CD4-positive, CD25-positive, alpha-beta regulatory T cell (primary cell): ENCODE measurements around the gene CLDN11. TPM values are rescaled to one million over a fixed set of nuclear protein-coding genes. Genes with fewer than 3 reads are reported as not detected.

Experiments used
- ATAC-seq, 2 donors: fragments of 150-1000 bp; cut with Tn5 transposase; one replicate each; pipeline ENCODE4 v1.10.0; 2021; ENCODE audit warnings: low read depth in 2 of 2, moderate number of reproducible peaks in 2 of 2, moderate library complexity in 1 of 2
- DNase-seq, 3 donors: peaks; one replicate each; pipeline versions ENCODE4 v3.0.0 to v3.0.0-alpha.2; 2012 to 2022; ENCODE audit warnings: mixed read lengths in 1 of 3
- H3K27ac ChIP-seq: one replicate; pipeline ENCODE4 v1.7.0; 2013; ENCODE audit warnings: mild to moderate bottlenecking, low read length; ENCODE audit not compliant: insufficient read depth, poor library complexity, severe bottlenecking
- H3K27me3 ChIP-seq: one replicate; pipeline ENCODE4 v1.7.0; 2013; ENCODE audit warnings: low read length; ENCODE audit not compliant: control insufficient read depth, insufficient read depth
- H3K36me3 ChIP-seq: one replicate; pipeline ENCODE4 v1.7.0; 2013; ENCODE audit warnings: mild to moderate bottlenecking, low read length, moderate library complexity; ENCODE audit not compliant: control insufficient read depth, insufficient read depth
- H3K4me1 ChIP-seq: 2 replicates; pipeline ENCODE4 v1.7.0; 2013; ENCODE audit warnings: mild to moderate bottlenecking, low read length; ENCODE audit not compliant: insufficient read depth, control insufficient read depth, poor library complexity, severe bottlenecking
- H3K4me3 ChIP-seq: one replicate; pipeline ENCODE4 v1.7.0; 2013; ENCODE audit warnings: low read depth, mild to moderate bottlenecking, low read length, moderate library complexity
- H3K9me3 ChIP-seq, 2 experiments: 1 replicate in 1 of 2; 2 replicates in 1 of 2; pipeline ENCODE4 v1.7.0; 2013; ENCODE audit warnings: low read length in 2 of 2, mild to moderate bottlenecking in 1 of 2, moderate library complexity in 1 of 2; ENCODE audit not compliant: control insufficient read depth in 2 of 2
- H3K27ac Mint-ChIP-seq, 3 donors: one replicate each; pipeline ENCODE4 v1.8.0; 2020 to 2022; ENCODE audit warnings: mild to moderate bottlenecking in 3 of 3, mixed read lengths in 3 of 3, moderate library complexity in 2 of 3
- H3K27me3 Mint-ChIP-seq: one replicate; pipeline ENCODE4 v1.8.0; 2022; ENCODE audit warnings: mild to moderate bottlenecking, mixed read lengths
- H3K36me3 Mint-ChIP-seq: one replicate; pipeline ENCODE4 v1.8.0; 2020; ENCODE audit warnings: mixed read lengths
- H3K4me1 Mint-ChIP-seq, 4 donors: one replicate each; pipeline ENCODE4 v1.8.0; 2020 to 2022; ENCODE audit warnings: mixed read lengths in 4 of 4, mild to moderate bottlenecking in 1 of 4
- H3K4me3 Mint-ChIP-seq, 4 donors: one replicate each; pipeline ENCODE4 v1.8.0; 2020 to 2022; ENCODE audit warnings: mild to moderate bottlenecking in 4 of 4, mixed read lengths in 4 of 4, moderate library complexity in 3 of 4
- H3K9me3 Mint-ChIP-seq, 7 donors: one replicate each; pipeline ENCODE4 v1.8.0; 2020 to 2022; ENCODE audit warnings: mixed read lengths in 7 of 7, mild to moderate bottlenecking in 3 of 7, moderate library complexity in 2 of 7
- polyA plus RNA-seq, 4 donors: library from polyadenylated mRNA; unstranded; fragments of 300-500 nt; fragmentation: Illumina TruSeq; gene quantifications; one replicate each; pipeline ENCODE4 v1.2.3, GENCODE V29; 2021
- total RNA-seq: library from RNA; stranded (reverse); gene quantifications from one replicate; pipeline ENCODE4 v1.2.3, GENCODE V29; 2022

CLDN11 gene
- total and polyA plus RNA-seq, 5 donors from 2014 or later = not detected

DNA sequence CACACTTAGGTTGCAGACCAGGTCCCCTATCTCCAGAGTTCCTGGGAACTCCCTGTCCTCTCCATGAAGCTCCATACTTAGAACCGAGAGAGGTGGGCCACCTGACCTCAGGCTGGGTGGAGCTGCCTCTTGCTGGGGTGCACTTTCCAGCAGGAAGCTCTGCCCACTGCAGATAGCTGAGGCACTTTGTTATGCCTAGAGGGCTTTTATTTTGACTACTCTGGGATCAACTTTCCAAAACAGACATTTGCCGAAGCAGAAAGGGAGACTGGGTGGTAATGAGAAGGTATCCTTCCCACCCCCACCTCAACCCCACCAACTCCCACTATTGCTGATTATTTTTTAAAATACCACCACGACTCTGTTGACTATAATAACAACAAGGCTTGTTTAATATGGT lies 54.7 kb downstream of the CLDN11 start:
- no peaks in the 10 kb centered on the region for H3K4me1 Mint-ChIP-seq
- H3K36me3 Mint-ChIP-seq = no peaks in the 10 kb centered on the region
- H3K4me1 ChIP-seq = no peaks in the 10 kb centered on the region
- no peak overlapping the region for H3K4me3 Mint-ChIP-seq
- no peak overlapping the region for H3K27ac Mint-ChIP-seq
- no peak overlapping the region for H3K4me3 ChIP-seq
- DNase-seq (no peak), ATAC-seq (no peak)
- no peaks in the 10 kb centered on the region for H3K36me3 ChIP-seq
- peaks cover 27% of the 10 kb centered on the region for H3K27me3 Mint-ChIP-seq
- H3K27me3 ChIP-seq = peaks cover 9% of the 10 kb centered on the region
- peaks cover 0 to 2% (median 0%) of the 10 kb centered on the region in 7 donors for H3K9me3 Mint-ChIP-seq
- no peaks in the 10 kb centered on the region for H3K9me3 ChIP-seq
- H3K27ac ChIP-seq = no peak overlapping the region

- no peaks in the 10 kb centered on the region for H3K36me3 Mint-ChIP-seq
- peaks cover 0 to 2% (median 0%) of the 10 kb centered on the region in 7 donors for H3K9me3 Mint-ChIP-seq
- Histone ChIP-seq H3K4me1 (no peaks in the 10 kb centered on the region), H3K36me3 (no peaks in the 10 kb centered on the region), H3K4me3 (no peak overlapping the region), H3K27ac (no peak overlapping the region), H3K27me3 (peaks cover 9% of the 10 kb centered on the region), H3K9me3 (no peaks in the 10 kb centered on the region)
- H3K27me3 Mint-ChIP-seq = peaks cover 19% of the 10 kb centered on the region
- no peak overlapping the region for H3K27ac Mint-ChIP-seq
- no peak for DNase-seq
- H3K4me3 Mint-ChIP-seq = no peak overlapping the region
- ATAC-seq = no peak
- H3K4me1 Mint-ChIP-seq = no peaks in the 10 kb centered on the region
Observed at GRCh38 chr3:170475092-170475685, 56.5 kb downstream of the CLDN11 start.

GRCh38 chr3:170476291-170476690 lies 57.6 kb downstream of the CLDN11 start:
- no peak overlapping the region for H3K27ac Mint-ChIP-seq
- ATAC-seq = no peak
- peaks cover 16% of the 10 kb centered on the region for H3K27me3 Mint-ChIP-seq

GRCh38 chr3:170477395-170477794 lies 58.7 kb downstream of the CLDN11 start:
- H3K36me3 ChIP-seq = no peaks in the 10 kb centered on the region
- H3K4me1 ChIP-seq = no peaks in the 10 kb centered on the region
- Mint-ChIP-seq H3K27ac (no peak overlapping the region), H3K4me3 (no peak overlapping the region), H3K27me3 (peaks cover 16% of the 10 kb centered on the region), H3K4me1 (no peaks in the 10 kb centered on the region), H3K9me3 (no peaks in the 10 kb centered on the region), H3K36me3 (no peaks in the 10 kb centered on the region)
- no peak overlapping the region for H3K4me3 ChIP-seq
- no peaks in the 10 kb centered on the region for H3K9me3 ChIP-seq
- no peak for ATAC-seq
- H3K27ac ChIP-seq = no peak overlapping the region
- peaks cover 5% of the 10 kb centered on the region for H3K27me3 ChIP-seq
- no peak for DNase-seq

More at GRCh38 chr3:170476291-170476690, 57.6 kb downstream of the CLDN11 start:
- no peaks in the 10 kb centered on the region for H3K9me3 Mint-ChIP-seq
- Histone ChIP-seq H3K36me3 (no peaks in the 10 kb centered on the region), H3K27ac (no peak overlapping the region), H3K4me3 (no peak overlapping the region), H3K9me3 (no peaks in the 10 kb centered on the region), H3K27me3 (peaks cover 5% of the 10 kb centered on the region), H3K4me1 (no peaks in the 10 kb centered on the region)
- H3K36me3 Mint-ChIP-seq = no peaks in the 10 kb centered on the region
- H3K4me1 Mint-ChIP-seq = no peaks in the 10 kb centered on the region
- DNase-seq = no peak
- H3K4me3 Mint-ChIP-seq = no peak overlapping the region

DNA sequence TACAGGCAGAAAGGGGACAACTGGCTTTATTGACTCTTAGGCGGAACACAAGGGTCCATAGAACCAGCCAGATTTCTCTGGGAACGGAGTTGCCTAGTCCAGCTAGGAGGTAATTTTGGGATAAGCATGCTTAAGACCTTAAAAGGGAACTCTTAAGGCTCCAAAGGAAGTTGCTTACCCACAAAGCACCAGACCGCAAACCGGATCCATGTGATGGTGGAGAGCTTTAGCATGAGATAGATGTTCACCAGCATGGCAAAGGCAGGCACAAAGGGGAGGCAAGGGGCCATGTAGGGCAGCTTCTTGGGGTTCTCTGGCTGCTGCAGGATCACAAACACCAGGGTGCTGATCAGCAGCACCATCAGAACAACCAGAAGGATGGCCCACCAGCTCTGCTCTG lies 61.4 kb downstream of the CLDN11 start:
- ATAC-seq = no peak
- H3K27ac ChIP-seq = no peak overlapping the region
- no peaks in the 10 kb centered on the region for H3K9me3 ChIP-seq
- Mint-ChIP-seq H3K27ac (no peak overlapping the region), H3K36me3 (no peaks in the 10 kb centered on the region), H3K4me1 (no peaks in the 10 kb centered on the region), H3K9me3 (peaks cover 0 to 1% (median 0%) of the 10 kb centered on the region in 7 donors), H3K27me3 (peaks cover 12% of the 10 kb centered on the region), H3K4me3 (no peak overlapping the region)
- H3K4me1 ChIP-seq = no peaks in the 10 kb centered on the region
- DNase-seq = no peak
- no peak overlapping the region for H3K4me3 ChIP-seq
- H3K27me3 ChIP-seq = no peaks in the 10 kb centered on the region
- no peaks in the 10 kb centered on the region for H3K36me3 ChIP-seq

DNA sequence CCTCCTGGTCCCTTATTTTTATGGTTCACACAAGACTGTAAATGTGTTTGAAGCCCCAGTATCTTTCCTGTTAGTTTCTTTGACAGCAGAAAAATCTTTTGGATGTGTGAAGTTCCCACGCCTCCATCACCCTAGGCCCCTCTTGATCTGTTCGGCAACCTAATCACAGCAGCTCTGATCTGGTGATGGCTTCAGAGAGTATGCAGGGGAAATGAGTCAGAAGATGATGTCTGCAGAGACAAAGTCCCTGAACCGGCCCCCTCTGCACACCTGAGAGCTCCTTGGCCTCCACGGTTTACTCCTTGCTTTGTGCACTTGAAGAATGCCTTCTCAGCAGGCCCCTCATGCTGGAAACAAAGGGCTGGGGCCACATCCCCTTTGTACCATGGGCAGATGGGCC lies 63.5 kb downstream of the CLDN11 start:
- DNase-seq (no peak), ATAC-seq (no peak)
- H3K9me3 Mint-ChIP-seq = peaks cover 0 to 3% (median 0%) of the 10 kb centered on the region in 7 donors
- no peak overlapping the region for H3K27ac Mint-ChIP-seq
- no peaks in the 10 kb centered on the region for H3K36me3 ChIP-seq
- no peak overlapping the region for H3K27ac ChIP-seq
- no peak overlapping the region for H3K4me3 Mint-ChIP-seq
- H3K4me1 ChIP-seq = no peaks in the 10 kb centered on the region
- H3K4me1 Mint-ChIP-seq = no peaks in the 10 kb centered on the region
- peaks cover 2% of the 10 kb centered on the region for H3K27me3 Mint-ChIP-seq
- H3K36me3 Mint-ChIP-seq = no peaks in the 10 kb centered on the region
- H3K4me3 ChIP-seq = no peak overlapping the region
- H3K27me3 ChIP-seq = no peaks in the 10 kb centered on the region
- H3K9me3 ChIP-seq = no peaks in the 10 kb centered on the region

- H3K36me3 ChIP-seq = no peaks in the 10 kb centered on the region
- Mint-ChIP-seq H3K9me3 (peaks cover 0 to 3% (median 0%) of the 10 kb centered on the region in 7 donors), H3K4me3 (no peak overlapping the region), H3K27ac (no peak overlapping the region), H3K4me1 (no peaks in the 10 kb centered on the region), H3K27me3 (peaks cover 4% of the 10 kb centered on the region), H3K36me3 (no peaks in the 10 kb centered on the region)
- H3K4me1 ChIP-seq = no peaks in the 10 kb centered on the region
- no peaks in the 10 kb centered on the region for H3K9me3 ChIP-seq
- DNase-seq = no peak
- H3K4me3 ChIP-seq = no peak overlapping the region
- no peak for ATAC-seq
- no peak overlapping the region for H3K27ac ChIP-seq
- peaks cover 2% of the 10 kb centered on the region for H3K27me3 ChIP-seq
Observed at GRCh38 chr3:170483485-170484262, 65.0 kb downstream of the CLDN11 start.
